NOMO-1 (cell line): Measurements from ENCODE around the gene TSPEAR.
"Not testable (repeated sequence)": the region's sequence is repeated elsewhere in the genome, so short reads cannot be mapped to it uniquely, and the experiment has no call there.

Experiments used
- DNase-seq, 2 experiments: peaks; one replicate each; lab custom pipeline; 2025; ENCODE audit not compliant: unreplicated experiment in 2 of 2; lab: John Stamatoyannopoulos, UW

Gene TSPEAR

GRCh38 chr21:44686843-44687561 is 24.4 kb downstream of the TSPEAR start:
- no peak for DNase-seq

- DNase-seq = no peak
Observed at GRCh38 chr21:44686000-44686781, 25.2 kb downstream of the TSPEAR start.

DNA sequence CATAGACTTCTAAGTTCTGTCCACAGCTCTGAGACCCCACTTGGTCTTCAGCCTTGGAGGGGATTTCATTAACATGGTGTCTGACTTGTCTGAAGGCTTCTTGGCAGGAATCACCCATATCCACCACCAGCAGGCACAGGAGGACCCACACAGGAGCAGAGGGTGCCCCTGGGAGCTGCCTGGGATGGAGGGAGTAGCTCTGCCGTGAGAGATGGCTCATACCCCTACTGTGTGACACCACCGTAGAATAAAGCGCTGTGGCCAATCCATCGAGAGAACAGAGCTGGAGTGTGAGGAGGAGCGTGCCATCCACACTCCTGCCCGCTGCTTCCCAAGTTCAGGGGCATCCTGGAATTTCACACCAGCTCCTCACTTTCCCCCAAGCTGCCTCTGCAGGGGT is 26.3 kb downstream of the TSPEAR start:
- DNase-seq = not testable (repeated sequence)

- no peak for DNase-seq
Observed at GRCh38 chr21:44684483-44684882, 26.9 kb downstream of the TSPEAR start.

DNA sequence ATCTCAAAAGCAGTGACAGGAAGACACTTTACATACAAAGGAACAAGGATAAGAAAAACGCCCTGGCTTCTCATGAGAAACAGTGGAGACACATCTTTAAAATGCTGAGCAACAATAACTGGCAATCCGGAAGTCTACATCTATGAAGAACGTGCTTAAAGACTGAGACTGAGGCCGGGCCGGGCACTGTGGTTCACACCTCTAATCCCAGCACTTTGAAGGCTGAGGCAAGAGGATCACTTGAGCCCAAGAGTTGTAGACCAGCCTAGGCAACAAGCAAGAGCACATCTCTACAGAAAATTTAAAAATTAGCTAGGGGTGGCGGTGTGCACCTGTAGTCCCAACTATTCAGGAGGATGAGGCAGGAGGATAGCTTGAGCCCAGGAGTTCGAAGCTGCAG is 27.3 kb downstream of the TSPEAR start:
- no peak for DNase-seq

DNA sequence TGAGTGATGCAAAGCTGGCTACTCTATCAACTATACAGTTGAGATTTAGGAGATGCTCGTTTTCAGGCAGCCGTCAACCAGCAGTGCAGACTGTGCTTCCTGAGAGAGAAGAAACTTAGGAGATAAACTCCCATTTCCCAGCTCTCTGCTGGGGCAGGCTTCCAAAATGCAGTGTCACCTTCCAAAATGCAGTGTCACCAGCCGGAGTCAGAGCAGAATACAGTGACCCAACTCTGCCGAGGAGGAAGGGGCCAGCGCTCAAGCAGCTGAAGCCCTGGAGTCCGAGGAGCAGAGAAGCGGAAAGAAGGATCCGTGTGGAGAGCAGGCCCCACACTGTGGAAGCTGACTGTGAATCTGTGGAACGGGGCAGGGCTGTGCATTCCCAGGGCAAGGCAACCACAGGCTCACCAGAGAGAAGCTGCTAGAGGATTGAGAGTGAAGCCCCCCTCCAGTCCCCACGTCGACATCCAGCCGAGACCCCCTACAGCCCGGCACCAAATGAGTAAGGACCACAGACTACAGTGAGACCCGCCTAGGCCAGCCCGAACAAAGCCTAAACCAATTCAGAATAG is 28.7 kb downstream of the TSPEAR start:
- no peak for DNase-seq

- no peak for DNase-seq
Observed at GRCh38 chr21:44681861-44682579, 29.4 kb downstream of the TSPEAR start, which contains the start of gene KRTAP12-1. Gene KRTAP12-1 (minus strand): TSS chr21:44682163. CDS start chr21:44682123, 40 bp downstream.

DNA sequence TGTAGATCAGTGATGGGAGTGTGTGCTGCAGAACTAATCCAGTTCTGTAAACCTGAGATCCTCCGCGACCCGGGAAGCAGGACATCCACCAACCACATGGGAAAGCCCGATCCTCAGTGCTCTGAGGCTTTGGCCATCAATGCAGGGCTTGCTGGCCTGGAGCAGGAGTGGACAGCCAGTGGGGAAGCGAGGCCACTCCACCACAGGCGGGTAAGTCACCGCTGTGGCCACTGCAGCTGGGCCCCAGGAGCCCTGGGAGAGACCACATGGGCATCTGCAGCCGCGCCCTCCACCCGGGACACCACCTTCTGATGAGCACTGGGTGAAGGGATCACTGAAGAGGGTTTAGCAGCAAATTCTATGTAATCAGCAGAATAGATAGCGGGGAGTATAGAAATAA is 30.2 kb downstream of the TSPEAR start:
- DNase-seq = no peak

- no peak for DNase-seq
Observed at GRCh38 chr21:44677881-44678280, 33.5 kb downstream of the TSPEAR start.

GRCh38 chr21:44671911-44672310 is 39.5 kb downstream of the TSPEAR start:
- no peak for DNase-seq

DNA sequence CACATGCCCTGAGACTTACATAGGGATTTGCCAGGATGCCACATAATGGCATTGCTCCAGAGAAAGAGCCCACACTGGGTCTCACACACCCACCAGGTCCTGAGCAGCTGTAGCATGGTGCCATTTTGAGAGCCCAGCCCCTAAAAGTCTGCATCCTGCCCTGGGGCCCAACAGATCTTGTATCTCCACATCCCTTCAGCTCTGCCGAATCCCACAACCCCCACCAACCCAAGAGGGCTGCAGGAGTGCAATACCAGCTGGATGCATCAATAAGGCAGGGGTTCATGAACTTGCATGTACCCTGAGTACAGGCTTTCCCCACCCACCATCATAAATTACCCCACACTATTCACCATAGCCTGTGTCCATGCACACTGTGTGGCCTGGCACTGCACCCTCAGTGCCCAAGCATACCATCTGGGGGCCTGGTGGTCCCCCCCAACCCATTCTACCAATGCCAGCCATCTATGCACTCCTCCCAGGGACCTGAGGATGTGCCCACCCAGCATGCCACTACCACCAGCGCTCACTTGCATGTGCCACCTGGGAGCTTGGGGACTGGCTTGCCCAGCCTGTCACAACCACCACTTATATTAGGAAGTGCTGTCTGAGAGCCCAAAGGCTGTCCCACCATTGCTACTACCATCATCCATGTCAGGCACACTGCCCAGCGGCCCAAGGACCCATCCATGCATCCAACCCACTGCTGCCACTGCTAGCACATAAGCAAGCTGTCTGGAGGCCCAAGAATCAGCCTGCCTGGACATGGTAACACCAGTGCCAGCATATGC is 40.5 kb downstream of the TSPEAR start:
- no peak for DNase-seq

- DNase-seq = no peak
Observed at GRCh38 chr21:44667612-44668011, 43.8 kb downstream of the TSPEAR start.

DNA sequence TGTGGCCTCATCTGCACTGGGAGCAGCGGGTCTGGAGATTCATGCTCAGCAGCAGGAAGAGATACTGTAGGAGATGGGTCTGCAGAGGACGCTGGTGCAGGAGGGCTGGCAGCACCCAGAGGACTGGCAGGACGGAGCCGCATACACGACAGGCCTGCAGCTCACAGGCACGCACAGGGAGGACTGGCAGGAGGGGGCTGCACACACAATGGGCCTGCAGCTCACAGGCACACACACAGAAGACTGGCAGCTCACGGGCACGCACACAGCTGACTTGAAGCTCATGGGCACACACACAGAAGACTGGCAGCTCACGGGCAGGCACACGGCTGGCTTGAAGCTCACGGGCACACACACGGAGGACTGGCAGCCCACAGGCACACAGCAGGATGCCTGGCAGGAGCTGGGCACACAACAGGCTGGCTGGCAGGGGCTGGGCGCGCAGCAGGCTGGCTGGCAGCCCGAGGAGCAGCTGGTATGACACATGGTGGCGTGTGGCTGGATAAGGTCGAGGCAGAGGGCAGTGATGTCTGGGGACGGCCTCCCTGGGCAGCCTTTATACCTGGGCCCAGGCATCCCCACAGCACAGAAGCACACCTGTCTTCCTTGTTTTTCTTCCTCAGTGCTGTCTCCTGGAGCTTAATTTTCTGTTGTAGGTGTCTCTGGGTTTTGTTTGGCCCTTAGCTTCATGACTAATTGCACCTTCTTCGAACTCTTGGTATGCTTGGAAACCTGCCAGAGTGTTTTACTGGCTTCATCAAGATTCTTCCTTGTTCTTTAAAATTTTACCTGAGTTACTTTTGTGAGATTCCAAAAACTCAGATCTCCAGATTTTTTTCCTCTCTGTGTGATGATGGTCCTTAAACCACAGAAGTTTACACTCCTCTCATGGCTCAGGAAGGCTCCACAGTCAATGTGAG is 44.7 kb downstream of the TSPEAR start, which contains the start of gene KRTAP12-2:
Gene KRTAP12-2 (minus strand): TSS at position 527 of the 920 bp plus-strand sequence. CDS start 41 bp downstream, at position 486.
- DNase-seq = no peak

DNA sequence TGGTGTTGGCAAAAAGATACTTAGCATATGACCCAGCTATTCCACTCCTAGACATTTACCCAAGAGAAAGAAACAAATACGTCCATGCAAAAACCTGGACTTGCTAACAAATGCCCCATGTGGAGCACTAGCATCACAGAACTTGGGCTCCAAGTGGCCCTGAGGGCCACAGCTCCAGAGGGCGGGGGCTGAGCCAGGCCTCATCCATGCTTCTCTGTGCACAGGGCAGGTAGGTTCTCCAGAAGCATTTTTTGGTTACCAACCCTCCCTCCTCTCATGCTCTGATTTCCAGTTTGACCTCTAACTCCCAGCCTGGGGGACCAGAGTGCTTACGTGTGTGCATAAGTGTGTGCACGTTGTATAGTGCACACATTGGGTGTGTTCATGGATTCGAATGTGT is 46.7 kb downstream of the TSPEAR start:
- no peak for DNase-seq

- not testable (repeated sequence) for DNase-seq
Observed at GRCh38 chr21:44661567-44661966, 49.8 kb downstream of the TSPEAR start.

- peak; percentile 1 to 7 for DNase-seq
Observed at GRCh38 chr21:44658913-44659595, 52.3 kb downstream of the TSPEAR start.

- DNase-seq = no peak
Observed at GRCh38 chr21:44658541-44658910, 52.8 kb downstream of the TSPEAR start.
